GM23248 (cell line): ENCODE data around the gene IRAG1.

Experiments
- EZH2 ChIP-seq: fragments of 200-600 bp; sonication (generic); IDR thresholded peaks from 2 replicates; pipeline ENCODE4 v1.6.1; 2018; ENCODE audit warnings: antibody characterized with exemption, mild to moderate bottlenecking; ENCODE audit not compliant: insufficient read depth, poor library complexity, severe bottlenecking
- EZH2phosphoT487 ChIP-seq: fragments of 200-600 bp; sonication (generic); IDR thresholded peaks from 2 replicates; pipeline ENCODE4 v1.6.1; 2018; ENCODE audit warnings: antibody characterized with exemption, moderate library complexity, mild to moderate bottlenecking, low read depth; ENCODE audit not compliant: insufficient read depth

DNA sequence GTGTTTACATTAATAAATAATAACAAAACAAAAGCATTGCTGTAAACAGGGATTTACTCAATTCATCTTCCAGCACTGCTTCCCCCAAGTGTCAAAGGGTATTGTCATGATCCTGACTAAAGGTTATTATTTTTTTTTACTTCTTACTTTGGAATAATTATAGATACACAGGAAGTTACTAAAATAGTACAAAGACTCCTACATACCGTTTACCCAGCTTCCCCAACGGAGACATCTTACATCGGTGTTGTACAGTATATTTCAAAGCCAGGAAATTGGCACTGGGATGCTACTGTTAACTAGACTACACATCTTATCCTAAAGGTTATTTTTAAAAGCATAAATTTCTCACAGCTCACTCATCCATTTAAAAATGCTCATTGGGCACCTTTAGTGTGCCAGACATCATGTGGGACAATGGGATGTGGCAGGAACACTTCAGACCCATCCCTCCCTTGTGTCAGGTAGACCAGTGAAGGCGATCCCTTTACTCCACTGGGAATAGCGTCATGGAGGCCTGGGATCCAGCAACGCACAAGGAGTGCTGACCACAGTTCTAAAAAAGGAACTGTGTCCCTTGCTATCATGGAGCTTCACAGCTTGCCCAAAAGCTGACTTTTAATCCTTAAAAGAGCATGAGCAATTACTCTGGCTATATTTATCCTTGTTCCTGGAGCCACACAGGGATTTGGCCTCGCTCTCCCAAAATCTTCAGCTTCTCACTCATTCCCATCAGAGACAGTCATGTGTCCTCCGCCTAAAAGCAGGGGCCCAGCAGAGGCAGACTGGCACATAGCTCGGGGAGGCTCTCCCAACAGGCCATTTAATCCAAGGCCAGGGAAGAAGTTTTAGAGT, 3.1 kb upstream of the IRAG1 start:
- TF ChIP-seq EZH2phosphoT487 (no peak), EZH2 (no peak)
